HG03039 (cell line): ENCODE measurements around the gene PMM2.
A peak's percentile ranks its signal among the peaks of the same experiment; 100 is the strongest.
"Not testable (repeated sequence)": the region's sequence is repeated elsewhere in the genome, so short reads cannot be mapped to it uniquely, and the experiment has no call there.

Source experiments
- ATAC-seq: cut with Tn5 transposase; IDR thresholded peaks from one replicate; pipeline ENCODE4 v1.9.1; 2021; ENCODE audit warnings: mild to moderate bottlenecking, moderate library complexity; ENCODE audit not compliant: unreplicated experiment

The PMM2 gene

DNA sequence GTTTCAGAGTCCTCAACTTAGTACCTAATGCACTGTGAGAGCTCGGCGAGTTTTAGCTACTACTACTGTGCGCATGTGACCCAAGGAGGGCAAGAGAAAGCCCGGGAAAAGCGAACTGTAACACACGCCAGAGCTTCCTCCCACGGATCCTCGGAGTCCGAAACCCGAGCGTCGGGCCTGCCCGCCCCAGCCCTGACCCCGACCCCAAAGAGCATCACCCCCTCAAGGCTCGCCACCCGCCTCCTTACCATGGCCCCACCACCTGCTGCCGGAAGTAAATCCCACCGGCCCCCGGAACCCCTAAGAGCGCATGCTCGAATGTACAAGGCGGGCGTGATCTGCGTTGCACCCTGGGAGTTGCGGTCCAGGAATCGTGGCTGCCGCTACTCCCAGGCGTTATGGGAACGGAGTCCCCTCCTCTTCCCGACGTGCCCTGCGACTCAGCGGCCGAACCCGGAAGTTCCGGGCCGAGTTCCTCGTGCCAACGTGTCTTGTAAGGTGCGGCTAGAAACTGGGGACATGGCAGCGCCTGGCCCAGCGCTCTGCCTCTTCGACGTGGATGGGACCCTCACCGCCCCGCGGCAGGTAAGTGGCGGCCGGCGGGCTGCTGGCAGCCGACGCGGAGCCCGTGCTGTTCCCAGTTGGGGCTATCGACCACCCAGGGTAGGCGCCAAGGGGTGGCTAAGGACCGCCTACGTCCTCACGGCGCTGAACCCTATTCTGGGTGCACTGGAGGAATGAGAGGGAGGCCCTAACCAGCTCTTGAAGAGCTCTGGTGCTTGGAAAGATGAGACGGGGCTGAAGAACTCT lies at the start of gene PMM2, which contains the start of gene TMEM186:
Gene PMM2, plus strand, starts transcription at position 476 of the 810 bp plus-strand sequence. Its CDS starts 44 bp downstream, at position 520.
Gene TMEM186, minus strand, starts transcription at position 276 of the 810 bp plus-strand sequence. Its CDS starts 25 bp downstream, at position 251.
- peak; percentile 87 for ATAC-seq

DNA sequence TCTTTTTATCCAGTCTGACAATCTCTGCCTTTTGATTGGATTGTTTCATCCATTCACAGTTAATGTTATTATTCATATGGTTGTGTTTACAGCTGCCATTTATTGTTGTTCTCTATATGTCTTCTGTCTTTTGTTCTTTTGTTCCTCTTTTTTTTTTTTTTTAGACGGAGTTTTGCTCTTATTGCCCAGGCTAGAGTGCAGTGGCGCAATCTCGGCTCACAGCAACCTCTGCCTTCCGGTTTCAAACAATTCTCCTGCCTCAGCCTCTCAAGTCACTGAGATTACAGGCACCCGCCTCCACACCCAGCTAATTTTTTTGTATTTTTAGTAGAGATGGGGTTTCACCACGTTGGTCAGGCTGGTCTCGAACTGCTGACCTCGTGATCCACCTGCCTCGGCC lies 48.7 kb upstream of the PMM2 start:
- ATAC-seq, result not testable (repeated sequence)

DNA sequence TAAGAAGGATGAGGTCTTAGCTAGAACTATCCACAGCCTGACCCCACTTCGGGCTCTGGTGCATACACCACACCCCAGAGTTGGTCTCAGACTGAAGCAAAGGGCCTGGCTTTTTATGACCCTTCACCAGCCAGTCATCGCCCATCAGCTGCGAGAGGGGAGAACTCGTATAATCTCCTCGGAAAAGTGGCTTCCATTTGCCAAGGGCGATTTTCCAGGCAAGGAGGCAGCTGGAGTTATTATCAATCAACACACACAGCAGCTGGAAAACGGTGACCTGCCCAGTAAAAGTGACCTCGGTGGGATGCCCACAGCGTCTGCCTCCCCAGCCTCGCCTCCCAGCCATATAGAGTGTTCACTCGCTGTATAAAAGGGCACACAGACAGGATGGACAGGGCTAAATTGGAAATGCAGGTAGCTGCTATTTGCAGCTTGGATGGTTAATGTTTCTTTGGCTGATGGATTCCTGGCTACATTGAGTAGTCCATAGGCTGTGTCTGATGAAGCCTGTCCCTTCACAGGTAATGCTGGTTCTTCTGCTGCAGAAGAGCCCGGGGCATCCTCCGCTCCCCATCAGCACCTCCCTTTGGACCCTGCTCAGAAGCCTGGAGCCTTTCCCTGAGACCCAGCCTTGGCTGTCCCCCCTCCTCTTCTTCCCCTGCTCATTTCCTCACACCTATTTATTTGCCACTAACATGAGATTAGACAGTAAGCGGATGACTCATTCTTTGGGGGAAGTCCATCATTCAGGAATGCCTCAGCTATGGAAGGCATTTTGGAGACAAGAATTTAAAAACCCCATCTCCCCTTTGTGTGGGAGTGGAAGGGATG lies 45.9 kb upstream of the PMM2 start:
- no peak for ATAC-seq

DNA sequence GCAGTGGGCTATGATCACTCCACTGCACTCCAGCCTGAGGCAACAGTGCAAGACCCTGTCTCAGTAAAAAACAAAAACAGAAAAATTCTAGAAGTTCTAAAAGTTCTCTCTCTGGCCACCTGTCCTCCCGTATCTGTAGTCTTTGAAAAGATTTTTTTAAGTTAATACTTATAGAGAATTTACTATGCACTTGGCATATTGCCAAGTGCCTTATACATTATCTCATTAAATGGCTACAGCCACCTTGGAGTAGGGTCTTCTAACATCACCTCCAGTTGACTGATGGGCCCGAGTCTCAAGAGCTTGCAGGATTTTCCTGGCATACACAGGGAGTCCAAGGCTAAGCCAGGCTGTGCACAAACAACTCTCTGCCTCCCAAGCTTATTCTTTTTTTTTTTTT lies 44.9 kb upstream of the PMM2 start:
- no peak for ATAC-seq

DNA sequence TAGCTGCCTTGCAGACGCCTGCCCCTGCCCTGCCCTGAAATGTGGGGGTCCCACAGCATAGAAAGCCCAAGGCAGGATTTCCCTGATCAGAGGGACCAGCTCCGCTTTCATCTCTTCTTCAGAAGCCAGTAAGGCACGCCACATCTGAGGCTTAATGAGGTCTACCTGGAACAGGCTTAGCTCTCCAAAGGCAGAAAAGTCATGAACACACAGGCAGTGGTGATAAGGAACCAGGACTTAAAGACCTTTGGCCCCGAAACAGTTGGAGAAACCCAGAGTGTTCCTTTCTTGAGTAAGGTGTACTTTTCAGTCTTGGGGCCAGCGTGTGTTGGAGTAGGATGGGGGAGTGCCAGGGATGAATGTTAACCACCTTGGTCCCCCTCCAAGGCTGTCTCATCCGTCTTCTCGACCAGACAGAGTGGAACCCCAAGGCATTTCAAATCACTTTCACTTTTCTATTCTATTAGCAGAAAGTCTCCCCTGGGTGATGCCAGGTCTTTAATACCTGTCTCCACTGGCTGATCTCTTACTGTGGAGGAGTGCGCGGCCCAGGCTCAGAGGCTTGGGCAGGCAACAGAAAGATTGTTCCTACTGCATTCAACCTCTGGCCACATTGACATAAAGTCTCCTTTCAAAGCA lies 44.1 kb upstream of the PMM2 start:
- ATAC-seq, result no peak

DNA sequence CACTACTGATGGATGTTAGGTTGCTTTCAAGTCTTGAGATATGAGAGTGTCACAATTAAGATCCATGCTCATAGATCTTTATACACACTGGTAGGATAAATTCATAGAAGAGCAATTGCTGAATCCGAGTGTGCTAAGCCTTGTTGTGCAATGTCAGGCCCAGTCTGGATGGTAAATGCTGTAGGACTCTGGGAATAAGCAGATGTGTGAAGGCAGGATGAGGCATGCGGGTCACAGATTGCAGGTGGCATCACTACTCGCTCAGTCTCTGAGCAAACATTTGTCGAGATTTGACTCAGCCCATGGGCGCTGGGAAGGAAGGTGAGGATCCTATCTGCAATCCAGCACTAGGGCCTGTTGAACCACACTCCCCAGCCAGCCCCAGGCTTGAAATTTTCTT lies 40.9 kb upstream of the PMM2 start:
- no peak for ATAC-seq

DNA sequence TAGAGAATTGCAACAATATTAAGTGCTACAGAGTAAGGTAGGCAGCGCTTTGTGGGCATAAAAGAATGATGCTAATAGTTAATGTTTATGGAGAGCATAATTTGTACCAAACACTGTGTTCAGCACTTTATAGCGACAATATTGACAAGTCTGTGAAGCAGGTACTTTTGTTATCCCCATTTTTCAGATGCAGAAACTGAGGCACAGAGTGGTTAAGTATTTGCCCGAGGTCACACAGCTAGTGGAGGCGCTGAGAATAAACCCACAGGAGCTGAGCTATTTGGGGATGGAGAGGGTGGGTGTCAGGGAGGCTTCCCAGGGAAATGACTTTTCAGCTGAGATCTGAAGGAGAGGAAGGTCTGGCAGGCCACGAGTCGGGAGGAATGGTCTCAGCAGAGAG lies 39.6 kb upstream of the PMM2 start:
- ATAC-seq, result no peak

DNA sequence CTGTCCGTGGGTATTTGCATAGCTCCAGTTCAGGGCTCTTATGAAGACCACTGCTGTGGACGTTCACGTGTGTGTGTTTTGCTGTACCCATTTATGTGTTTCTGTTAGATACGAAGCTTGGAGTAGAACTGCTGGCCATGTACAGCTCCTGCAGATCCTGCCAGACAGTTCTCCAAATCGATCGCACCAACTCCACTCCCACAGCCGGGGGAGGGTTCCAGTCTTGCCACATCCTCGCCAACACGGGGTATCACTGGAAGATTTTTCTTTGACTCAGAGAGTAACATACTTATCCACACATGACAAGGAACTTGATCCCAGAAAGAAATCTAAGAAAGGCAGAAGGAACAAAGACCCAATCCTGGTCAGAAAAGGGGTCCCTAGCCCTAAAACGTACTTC lies 37.6 kb upstream of the PMM2 start:
- ATAC-seq, result no peak

DNA sequence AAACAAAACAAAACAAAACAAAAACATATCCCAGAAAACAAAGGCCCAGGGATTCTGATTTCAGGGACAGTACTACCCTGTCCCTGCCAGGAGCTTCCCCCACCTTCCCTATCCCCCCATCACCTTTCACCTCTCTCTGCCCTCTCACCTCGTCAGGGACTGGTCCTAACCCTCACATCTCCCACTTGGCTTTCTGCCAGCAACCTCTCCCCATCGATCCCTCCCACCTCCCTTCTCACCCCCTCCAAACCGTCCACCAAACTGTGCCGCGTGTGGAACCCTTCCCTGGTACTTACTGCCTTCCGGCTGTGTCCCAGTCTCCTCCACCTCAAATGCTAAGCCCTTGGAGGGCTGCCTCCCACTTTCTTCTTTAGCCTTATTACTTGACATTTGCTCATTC lies 36.6 kb upstream of the PMM2 start:
- no peak for ATAC-seq

DNA sequence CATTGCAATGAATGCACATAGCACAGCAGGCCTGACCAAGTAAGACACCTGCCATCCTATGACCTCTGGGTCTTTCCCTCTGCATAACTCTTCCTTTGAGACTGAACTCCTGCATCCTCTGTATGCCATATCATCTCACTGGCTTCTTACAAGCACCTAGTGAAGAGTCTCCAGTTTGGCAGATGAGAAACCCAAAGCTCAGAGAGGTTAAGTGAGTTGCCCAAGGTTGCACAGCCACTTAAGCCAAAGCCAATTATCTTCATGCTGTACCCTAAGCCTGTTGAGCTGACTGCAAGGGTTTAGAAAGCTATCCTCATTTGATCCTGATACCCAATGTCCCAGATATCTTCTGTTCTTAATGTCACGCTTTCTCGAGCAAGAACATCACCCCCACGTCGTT lies 35.4 kb upstream of the PMM2 start:
- no peak for ATAC-seq

DNA sequence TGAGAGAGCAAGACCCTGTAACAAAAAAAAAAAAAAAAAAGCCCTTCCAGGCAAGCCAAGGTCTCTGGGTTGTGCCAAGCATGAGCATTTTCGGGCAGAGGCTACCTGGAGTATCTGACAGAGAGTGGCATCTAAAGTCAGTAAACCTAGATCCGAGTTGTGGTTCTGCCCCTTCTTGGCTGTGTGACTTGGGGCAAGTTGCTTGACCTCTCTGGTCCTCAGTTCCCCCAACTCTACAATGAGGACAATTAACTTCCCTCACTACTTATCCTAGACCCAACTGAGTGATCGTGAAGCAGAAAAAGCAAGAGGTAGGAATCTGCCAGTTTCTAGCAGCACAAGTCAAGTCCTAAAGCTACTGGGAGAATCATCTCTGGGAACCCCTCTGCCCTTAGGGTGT lies 34.6 kb upstream of the PMM2 start:
- ATAC-seq, result no peak

DNA sequence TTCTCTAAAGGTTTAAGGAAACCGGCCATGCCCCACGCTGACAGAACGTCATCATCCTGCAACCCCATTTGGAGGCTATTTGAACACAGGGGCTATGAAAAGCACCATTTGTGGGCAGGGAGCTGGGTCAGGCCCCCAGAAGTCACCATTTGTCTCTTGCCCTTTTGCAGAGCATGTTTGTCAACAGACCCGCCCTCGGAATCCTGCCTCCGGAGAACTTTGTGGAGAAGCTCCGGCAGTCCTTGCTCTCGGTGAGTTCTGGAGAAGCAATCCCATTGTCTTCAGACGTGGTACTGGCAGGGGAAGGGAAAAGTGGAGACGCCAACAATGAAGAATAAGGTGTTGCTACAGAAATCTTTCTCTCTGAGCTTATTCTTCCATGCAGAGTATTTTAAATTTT lies 33.7 kb upstream of the PMM2 start:
- no peak for ATAC-seq

DNA sequence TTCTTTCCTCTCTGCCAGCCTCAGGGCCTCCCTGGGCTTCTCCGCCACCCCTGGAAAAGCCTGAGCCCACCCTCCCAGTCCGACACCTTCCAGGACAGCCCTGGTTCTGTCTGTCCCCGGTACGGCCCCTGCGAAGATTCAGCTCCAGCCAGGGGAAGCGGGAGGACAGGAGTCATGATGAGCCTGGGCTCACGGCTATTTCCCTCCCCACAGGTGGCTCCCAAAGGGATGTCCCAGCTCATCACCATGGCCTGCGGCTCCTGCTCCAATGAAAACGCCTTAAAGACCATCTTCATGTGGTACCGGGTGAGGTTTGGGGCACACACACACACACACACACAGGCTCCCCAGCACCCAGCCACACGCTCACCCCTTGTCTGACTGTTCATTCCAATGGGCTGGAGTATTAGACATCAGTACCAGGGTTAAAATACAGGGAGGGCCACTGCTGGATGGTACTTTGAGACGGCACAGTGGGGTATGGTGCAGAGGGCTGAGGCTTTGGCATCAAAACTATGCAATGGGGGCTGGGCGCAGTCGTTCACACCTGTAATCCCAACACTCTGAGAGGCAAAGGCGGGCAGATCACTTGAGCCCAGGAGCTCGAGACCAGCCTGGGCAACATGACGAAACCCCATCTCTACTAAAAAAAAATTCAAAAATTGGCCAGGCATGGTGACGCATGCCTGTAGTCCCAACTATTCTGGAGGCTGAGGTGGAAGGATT lies 33.0 kb upstream of the PMM2 start:
- no peak for ATAC-seq

DNA sequence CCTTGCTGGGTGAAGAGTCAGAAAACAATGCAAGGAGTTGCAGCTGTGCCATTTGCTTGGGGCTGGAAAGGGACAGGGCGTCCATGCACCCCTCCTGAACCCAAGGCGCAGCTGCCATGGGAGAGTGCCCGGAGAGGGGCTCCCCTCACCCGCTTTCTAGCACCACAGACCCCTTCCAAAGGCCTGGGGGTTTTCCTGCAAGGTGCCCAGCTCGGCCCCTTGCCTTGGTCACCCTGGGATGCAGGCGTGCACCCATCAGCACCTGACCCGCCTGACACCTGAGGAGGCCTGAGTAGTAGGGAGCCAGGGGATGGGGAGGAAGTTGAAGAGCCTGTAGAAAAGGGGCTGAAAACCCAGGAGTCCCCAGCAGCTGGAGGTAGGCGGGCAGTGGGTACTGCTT lies 30.5 kb upstream of the PMM2 start:
- ATAC-seq, result no peak

DNA sequence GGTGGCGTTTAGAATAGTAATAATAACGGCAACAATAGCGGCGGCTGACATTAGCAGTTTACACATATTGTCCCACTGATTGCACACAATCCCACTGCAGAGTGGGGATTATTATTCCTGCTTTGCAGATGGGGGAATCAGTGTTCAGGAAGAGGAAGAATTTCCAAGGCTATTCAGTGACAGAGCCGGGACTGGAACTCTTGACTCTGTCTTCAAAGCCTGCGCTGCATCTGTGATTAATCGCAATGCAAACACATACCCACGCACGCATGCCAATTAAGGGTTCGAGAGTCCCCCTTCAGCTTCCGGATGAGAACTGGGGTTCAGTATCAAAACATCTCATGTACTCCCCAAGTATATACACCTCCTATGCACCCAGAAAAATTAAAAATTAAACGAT lies 29.4 kb upstream of the PMM2 start:
- no peak for ATAC-seq

DNA sequence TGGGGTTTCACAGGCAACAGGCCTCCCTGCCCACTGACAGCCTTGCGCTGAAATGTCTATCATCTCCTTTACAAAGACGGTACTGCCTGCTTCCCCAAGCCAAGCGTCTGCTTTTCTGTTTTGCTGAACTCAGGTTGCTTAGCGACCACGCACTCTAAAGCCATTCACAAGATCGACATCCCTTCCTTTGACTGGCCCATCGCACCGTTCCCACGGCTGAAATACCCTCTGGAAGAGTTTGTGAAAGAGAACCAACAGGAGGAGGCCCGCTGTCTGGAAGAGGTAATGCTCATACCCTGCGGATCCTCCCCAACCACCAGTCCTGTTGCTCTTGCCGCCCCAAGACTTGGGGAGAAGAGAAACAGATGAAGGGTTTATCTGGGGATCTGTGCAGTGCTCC lies 28.9 kb upstream of the PMM2 start:
- ATAC-seq, result no peak

DNA sequence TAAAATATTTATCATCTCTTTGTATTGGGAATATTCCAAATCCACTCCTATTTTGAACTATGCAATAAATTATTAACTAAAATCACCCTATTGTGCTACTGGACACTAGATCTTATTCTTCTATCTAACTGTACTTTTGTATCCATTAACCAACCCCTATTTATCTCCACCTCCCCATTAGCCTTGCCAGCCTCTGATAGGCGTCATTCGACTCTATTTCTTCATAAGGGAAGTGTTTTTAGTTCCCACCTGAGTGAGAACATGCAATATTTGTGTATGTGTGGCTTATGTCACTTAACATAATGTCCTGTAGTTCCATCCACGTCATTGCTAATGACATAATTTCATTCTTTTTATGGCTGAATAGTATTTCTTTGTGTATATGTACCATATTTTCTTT lies 24.1 kb upstream of the PMM2 start:
- ATAC-seq, result no peak

DNA sequence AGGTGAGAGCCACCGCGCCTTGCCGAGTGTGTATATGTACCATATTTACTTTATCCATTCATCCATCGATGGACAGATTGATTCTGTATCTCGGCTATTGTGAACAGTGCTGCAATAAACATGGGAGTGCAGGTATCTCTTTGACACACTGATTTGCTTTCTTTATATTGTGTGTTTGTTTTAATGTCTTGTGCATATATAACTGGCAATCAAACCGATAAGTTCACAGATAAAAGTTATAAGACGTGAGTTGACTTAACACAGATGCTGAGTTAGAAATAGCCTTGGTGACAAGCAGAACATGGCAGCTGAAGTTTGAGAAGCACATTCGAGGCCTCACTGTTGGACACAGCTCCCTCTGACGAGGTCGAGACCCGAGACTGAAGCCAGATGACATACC lies 23.4 kb upstream of the PMM2 start:
- ATAC-seq, result no peak

DNA sequence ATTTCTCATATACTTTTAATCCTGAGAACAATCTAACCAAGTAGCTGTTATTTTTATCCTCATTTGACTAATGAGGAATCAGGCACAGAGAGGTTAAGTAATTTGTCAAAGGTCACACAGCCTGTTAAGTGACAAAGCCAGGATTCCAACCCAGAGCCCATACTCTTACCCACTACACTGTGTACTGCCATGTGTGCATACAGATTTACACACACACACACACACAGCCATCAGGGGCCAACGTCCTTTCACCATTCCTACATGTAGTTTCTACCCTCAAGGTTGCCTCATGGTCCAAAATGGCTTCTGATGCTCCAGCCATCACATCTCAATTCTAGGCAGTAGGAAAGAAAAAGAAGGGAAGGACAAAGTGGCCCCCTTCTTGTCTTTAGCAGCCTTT lies 22.3 kb upstream of the PMM2 start:
- no peak for ATAC-seq

DNA sequence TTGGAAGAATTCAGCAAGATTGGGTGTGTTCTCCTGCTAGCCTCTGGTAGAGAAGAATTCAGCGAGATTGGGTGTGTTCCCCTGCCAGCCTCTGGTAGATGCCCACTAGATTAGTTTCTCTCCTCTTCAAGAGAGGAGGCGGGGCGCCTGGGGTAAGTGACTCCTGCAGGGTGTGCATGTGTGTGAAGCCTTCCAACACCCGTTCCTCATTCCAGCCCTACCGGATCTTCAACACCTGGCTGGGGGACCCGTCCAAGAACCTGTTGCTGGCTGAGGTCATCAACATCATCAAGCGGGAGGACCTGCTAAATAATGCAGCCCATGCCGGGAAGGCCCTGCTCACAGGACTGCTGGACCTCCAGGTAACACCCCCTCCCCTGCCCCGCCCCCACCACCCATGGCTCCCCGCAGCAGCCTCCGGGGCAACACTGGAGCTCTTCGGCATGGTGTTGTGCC lies 21.5 kb upstream of the PMM2 start:
- ATAC-seq, result no peak

DNA sequence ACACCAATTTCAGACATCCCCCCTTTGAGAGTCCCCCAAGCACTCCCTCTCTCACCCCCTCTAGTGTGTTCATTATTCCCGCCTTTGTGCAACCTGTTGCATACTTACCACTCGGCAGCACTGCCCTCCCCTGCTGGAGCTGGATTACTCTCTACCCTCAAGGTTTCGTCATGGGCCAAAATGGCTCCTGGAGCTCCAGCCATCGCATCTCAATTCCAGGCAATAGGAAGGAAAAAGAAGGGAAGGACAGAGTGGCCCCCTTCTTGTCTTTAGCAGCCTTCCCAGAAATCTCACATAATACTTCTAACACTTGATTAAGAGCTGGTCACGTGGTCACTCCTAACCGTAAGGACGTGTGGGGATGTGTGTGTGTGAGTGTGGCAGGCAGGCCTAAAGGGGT lies 20.4 kb upstream of the PMM2 start:
- ATAC-seq, result no peak
